Motor neuron (in vitro differentiated cells): ENCODE results near the gene ENOX1. TPM values are rescaled to one million over a fixed set of nuclear protein-coding genes. Genes with fewer than 3 reads are reported as not detected.
"Not testable (repeated sequence)": the region's sequence is repeated elsewhere in the genome, so short reads cannot be mapped to it uniquely, and the experiment has no call there.

Experiments
- ATAC-seq, 8 experiments: fragments of 200-7000 bp; cut with Tn5 transposase; replicated peaks in 6 of 8; 2 replicates each; pipeline ENCODE4 v1.8.0; 2021; ENCODE audit warnings: mild to moderate bottlenecking in 8 of 8, moderate library complexity in 8 of 8
- H3K27ac ChIP-seq, 2 donors: fragments of 250-450 bp; sonication (Bioruptor Pico); 2 replicates each; pipeline ENCODE4 v1.9.0; 2021; ENCODE audit warnings: antibody characterized with exemption in 2 of 2, mild to moderate bottlenecking in 2 of 2, moderate library complexity in 1 of 2
- H3K4me1 ChIP-seq, 2 donors: fragments of 250-450 bp; sonication (Bioruptor Pico); replicated peaks in 1 of 2; 2 replicates each; pipeline ENCODE4 v1.6.1; 2021; ENCODE audit warnings: antibody characterized with exemption in 2 of 2, mild to moderate bottlenecking in 2 of 2, moderate library complexity in 1 of 2
- H3K4me3 ChIP-seq, 5 donors: fragments of 250-450 bp; sonication (Bioruptor Pico); 2 replicates each; pipeline ENCODE4 v1.9.0; 2021; ENCODE audit warnings: antibody characterized with exemption in 5 of 5, mild to moderate bottlenecking in 5 of 5, moderate library complexity in 4 of 5
- WGBS, 10 experiments: fragments of 450-650 bp; shearing (Covaris generic); methylation state at CpG; one replicate each; pipeline ENCODE4 v1.0.0; 2022; 5-methylcytosine and 5-hydroxymethylcytosine counted together
- in situ Hi-C, 9 experiments: fragments of 400-800 bp; cut with MboI; loops; one replicate each; pipeline ENCODE4 v1.15.0; 2021; ENCODE audit warnings: low sequenced_read_pairs in 9 of 9, low pct_unique_long_range_greater_than_20kb in 2 of 9; ENCODE audit not compliant: unreplicated experiment in 9 of 9
- total RNA-seq, 8 experiments: library from RNA; unstranded; fragments of 300-600 nt; gene quantifications; 2 replicates each; pipeline versions ENCODE4 v1.2.3 to v1.2.4, GENCODE V29; 2022

ENOX1 gene
- total RNA-seq, 8 experiments from 2014 or later, result 5.6 to 19.0 (median 11.8) TPM

DNA sequence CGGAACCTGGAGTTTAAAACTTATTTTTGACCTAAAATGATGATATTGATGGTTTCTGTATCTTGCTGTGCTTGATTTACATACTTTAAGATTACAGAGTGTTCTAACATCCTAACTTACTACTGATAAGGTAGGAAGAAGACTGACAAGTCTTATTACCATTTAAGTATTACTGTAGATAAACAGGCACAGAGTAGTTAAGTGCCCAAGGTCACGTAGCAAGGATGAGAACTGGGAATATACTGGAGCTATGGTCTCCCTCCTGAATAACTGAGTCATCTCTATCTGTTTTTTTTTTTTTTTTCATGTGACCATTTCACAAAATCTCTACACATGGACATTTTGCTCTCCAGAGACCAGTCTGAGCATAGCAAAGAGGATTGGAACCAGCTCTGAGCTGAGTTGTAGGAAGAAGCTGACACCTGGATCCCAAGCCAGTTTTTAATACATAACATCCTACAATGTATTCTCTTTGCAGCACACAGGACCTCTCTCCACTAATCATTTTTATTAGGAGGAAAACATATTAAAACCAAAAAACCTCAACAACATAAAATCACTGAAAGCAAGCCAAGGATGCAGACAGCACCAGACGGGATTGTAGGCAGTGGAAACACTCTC, 589.9 kb downstream of the ENOX1 start:
- no peak overlapping the region for H3K27ac ChIP-seq
- no peaks in the 10 kb centered on the region for H3K4me1 ChIP-seq
- ATAC-seq, result no peak
- 80 to 100% (median 96%) methylated on average over 1 to 3 of the region's 3 CpGs; no CpG with 5 or more reads in 1 of the 10 experiments for WGBS, 10 experiments
- H3K4me3 ChIP-seq, result no peak overlapping the region
- in situ Hi-C loops, result no loop called here

DNA sequence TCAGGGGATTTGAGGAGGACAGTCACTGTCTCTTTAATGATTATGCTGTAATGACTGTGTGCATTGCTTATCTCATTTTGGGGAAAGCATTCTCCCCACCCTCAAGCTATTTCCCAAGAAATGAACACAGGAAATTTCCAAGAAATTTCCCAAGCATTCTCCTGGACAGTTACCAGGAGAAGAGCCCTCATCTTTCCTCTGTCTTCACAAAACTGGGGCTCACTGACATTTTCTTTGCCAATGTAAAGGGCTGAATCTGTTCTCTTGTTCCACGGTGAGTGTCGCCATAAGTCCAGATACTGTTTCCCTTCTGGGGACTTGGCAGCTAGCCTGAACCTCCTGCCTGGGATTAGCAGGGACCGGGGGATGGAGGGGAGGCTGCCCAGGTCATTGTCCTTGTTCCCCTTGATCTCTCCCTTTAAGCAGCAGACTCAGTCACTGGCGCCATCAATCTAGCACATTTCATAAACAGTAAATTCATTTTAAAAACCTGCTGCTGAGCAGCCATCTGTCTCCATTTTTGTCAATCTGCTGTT, 590.6 kb downstream of the ENOX1 start:
- no peak overlapping the region for H3K27ac ChIP-seq
- WGBS, 10 experiments, result 33 to 100% (median 95%) methylated on average over 1 to 4 of the region's 4 CpGs; no CpG with 5 or more reads in 4 of the 10 experiments
- in situ Hi-C loops, result no loop called here
- ATAC-seq, result peak in 3 of 8 experiments; percentile 38 to 75 (median 51)
- no peaks in the 10 kb centered on the region for H3K4me1 ChIP-seq
- H3K4me3 ChIP-seq, result no peak overlapping the region

GRCh38 chr13:43195551-43195950, 591.2 kb downstream of the ENOX1 start:
- in situ Hi-C loops, result no loop called here

GRCh38 chr13:43195112-43195511, 591.7 kb downstream of the ENOX1 start:
- H3K4me1 ChIP-seq, result no peaks in the 10 kb centered on the region
- H3K27ac ChIP-seq, result no peak overlapping the region
- 60 to 90% (median 89%) methylated on average over 1 to 4 of the region's 4 CpGs; no CpG with 5 or more reads in 6 of the 10 experiments for WGBS, 10 experiments
- no peak overlapping the region for H3K4me3 ChIP-seq
- ATAC-seq, result no peak
- in situ Hi-C loops, result no loop called here

More at GRCh38 chr13:43195551-43195950, 591.2 kb downstream of the ENOX1 start:
- Histone ChIP-seq H3K4me3 (no peak overlapping the region), H3K4me1 (no peaks in the 10 kb centered on the region), H3K27ac (no peak overlapping the region)
- ATAC-seq, result no peak
- WGBS, 10 experiments, result 57 to 100% (median 90%) methylated on average over 1 to 3 of the region's 4 CpGs; no CpG with 5 or more reads in 2 of the 10 experiments

GRCh38 chr13:43193789-43194420, 592.9 kb downstream of the ENOX1 start:
- in situ Hi-C loops, result no loop called here
- Histone ChIP-seq H3K4me3 (no peak overlapping the region), H3K4me1 (no peaks in the 10 kb centered on the region), H3K27ac (no peak overlapping the region)
- ATAC-seq, result no peak
- WGBS, 10 experiments, result 80 to 100% (median 91%) methylated on average over 2 to 14 of the region's 14 CpGs

DNA sequence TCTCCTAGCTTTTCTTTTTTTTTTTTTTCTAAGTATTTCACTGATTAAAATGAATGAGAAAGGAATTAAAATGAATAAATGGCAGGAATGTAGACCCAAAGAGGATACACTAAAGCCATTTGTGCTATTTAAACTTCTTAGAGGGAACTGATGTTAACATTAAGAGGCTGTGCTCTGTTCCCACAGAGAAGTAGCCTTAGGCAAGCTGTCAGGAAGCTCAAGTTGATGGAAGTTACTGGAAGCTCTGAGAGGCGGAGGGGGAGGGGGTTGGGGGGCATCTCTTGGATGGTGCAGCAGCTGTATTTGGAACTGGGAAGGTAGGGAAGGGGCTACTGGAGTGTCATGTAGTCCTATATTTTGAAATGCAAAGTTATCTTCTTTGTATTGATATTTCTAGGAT, 595.2 kb downstream of the ENOX1 start:
- 57 to 100% methylated on average over 1 of the region's 1 CpG; no CpG with 5 or more reads in 8 of the 10 experiments for WGBS, 10 experiments
- in situ Hi-C loops, result no loop called here

GRCh38 chr13:43185226-43185625, 601.5 kb downstream of the ENOX1 start:
- H3K4me1 ChIP-seq, result no peaks in the 10 kb centered on the region
- in situ Hi-C loops, result no loop called here
- H3K4me3 ChIP-seq, result no peak overlapping the region
- no peak overlapping the region for H3K27ac ChIP-seq
- WGBS, 10 experiments, result 49 to 96% (median 80%) methylated on average over 1 to 2 of the region's 2 CpGs; no CpG with 5 or more reads in 3 of the 10 experiments
- no peak for ATAC-seq

More for the DNA sequence above, 595.2 kb downstream of the ENOX1 start:
- Histone ChIP-seq H3K4me3 (no peak overlapping the region), H3K27ac (no peak overlapping the region), H3K4me1 (no peaks in the 10 kb centered on the region)
- peak in 2 of 8 experiments; percentile 19 to 57 for ATAC-seq

DNA sequence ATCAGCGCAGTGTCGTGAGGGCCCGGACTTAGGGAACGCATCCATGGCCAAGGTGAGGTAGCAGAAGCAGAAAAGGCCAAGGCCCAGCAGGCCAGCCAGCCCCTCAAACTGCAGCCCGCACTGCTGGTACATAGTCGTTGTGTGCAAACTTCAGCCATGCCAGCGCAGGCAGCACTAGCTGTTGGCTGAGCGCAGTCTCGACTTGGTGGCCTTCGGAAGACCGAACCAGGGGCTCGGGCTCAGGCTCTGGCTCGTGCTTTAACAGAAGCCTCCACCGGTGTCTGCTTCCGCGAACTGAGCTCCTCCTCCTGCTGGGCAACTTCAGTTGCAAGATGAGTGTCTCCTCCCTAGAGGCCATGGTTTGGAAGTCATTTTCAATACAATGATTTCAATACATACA, 605.9 kb downstream of the ENOX1 start:
- no peak for ATAC-seq
- no peak overlapping the region for H3K27ac ChIP-seq
- H3K4me1 ChIP-seq, result no peaks in the 10 kb centered on the region
- no peak overlapping the region for H3K4me3 ChIP-seq
- in situ Hi-C loops, result no loop called here
- WGBS, 10 experiments, result 80 to 100% (median 92%) methylated on average over 1 to 10 of the region's 16 CpGs; no CpG with 5 or more reads in 3 of the 10 experiments

DNA sequence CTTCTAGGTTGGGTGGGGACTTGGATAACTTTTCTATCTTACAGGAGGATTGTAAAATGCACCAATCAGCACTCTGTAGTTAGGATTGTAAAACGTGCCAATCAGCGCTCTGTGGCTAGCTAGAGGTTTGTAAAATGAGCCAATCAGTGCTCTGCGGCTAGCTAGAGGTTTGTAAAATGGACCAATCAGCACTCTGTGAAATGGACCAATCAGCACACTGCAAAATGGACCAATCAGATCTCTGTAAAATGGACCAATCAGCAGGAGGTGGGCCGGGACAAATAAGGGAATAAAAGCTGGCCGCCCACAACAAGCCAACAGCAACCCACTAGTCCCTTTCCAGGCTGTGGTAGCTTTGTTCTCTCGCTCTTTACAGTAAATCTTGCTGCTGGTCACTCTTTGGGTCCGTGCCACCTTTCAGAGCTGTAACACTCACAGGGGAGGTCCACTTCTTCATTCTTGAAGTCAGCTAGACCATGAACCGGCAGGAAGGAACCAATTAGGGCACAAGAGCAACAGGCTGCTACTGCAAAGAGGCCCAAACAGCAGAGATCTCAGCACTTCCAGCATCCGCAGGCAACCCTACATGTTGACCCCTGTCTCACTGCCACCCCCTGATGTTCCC, 606.6 kb downstream of the ENOX1 start:
- Histone ChIP-seq H3K27ac (no peak overlapping the region), H3K4me1 (no peaks in the 10 kb centered on the region), H3K4me3 (no peak overlapping the region)
- WGBS, 10 experiments, result 20 to 100% (median 93%) methylated on average over 1 to 4 of the region's 9 CpGs; no CpG with 5 or more reads in 3 of the 10 experiments
- no peak for ATAC-seq
- in situ Hi-C loops, result no loop called here

- Histone ChIP-seq H3K4me1 (peaks cover 2 to 5% of the 10 kb centered on the region in 2 donors), H3K4me3 (no peak overlapping the region), H3K27ac (no peak overlapping the region)
- ATAC-seq, result no peak
- in situ Hi-C loops, result no loop called here
Observed at GRCh38 chr13:43171489-43171888, 615.3 kb downstream of the ENOX1 start.

DNA sequence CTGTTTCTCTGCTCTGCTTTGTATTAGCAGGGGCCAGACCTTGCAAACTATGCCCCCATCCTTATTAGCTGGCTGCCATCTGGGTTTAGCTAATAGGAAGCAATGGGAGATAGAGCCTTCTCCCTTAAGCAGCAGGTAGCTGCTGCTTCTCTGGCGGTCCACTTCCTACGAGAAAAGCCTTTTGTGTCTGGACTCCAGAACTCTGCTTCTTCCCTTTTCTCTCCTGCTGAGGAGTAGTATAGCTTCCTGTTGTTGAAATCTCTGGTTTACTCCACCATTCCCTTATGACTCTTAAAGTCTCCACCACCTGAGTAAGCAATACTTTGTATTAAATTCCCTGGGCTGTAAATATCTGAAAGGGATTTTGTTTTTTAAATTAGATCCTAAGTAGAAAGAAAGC, 616.3 kb downstream of the ENOX1 start:
- no peak for ATAC-seq
- Histone ChIP-seq H3K4me1 (peaks cover 2 to 5% of the 10 kb centered on the region in 2 donors), H3K27ac (no peak overlapping the region), H3K4me3 (no peak overlapping the region)
- 31 to 100% (median 77%) methylated on average over 2 of the region's 2 CpGs; no CpG with 5 or more reads in 3 of the 10 experiments for WGBS, 10 experiments
- in situ Hi-C loops, result no loop called here

- WGBS, 10 experiments, result 50 to 100% (median 96%) methylated on average over 1 to 3 of the region's 3 CpGs; no CpG with 5 or more reads in 2 of the 10 experiments
- not testable (repeated sequence) for H3K4me1 ChIP-seq
- peak in 3 of 8 experiments; percentile 64 to 73 (median 70) for ATAC-seq
Observed at GRCh38 chr13:43168434-43168833, 618.3 kb downstream of the ENOX1 start.

GRCh38 chr13:43167731-43168130, 619.0 kb downstream of the ENOX1 start:
- no peak overlapping the region for H3K4me3 ChIP-seq
- in situ Hi-C loops, result no loop called here
- H3K4me1 ChIP-seq, result peaks cover 2 to 5% of the 10 kb centered on the region in 2 donors
- 30 to 100% (median 85%) methylated on average over 2 of the region's 2 CpGs; no CpG with 5 or more reads in 3 of the 10 experiments for WGBS, 10 experiments
- H3K27ac ChIP-seq, result no peak overlapping the region
- no peak for ATAC-seq

More at GRCh38 chr13:43168434-43168833, 618.3 kb downstream of the ENOX1 start:
- H3K4me3 ChIP-seq, in situ Hi-C loops, H3K27ac ChIP-seq: not testable (repeated sequence)
